GM15510 (cell line): ENCODE data around the gene HIF1A.

Source experiments
- POLR2A ChIP-seq: IDR thresholded peaks from 3 replicates; pipeline ENCODE4 v1.6.1; 2011; ENCODE audit warnings: borderline replicate concordance; ENCODE audit not compliant: insufficient read length; ENCODE audit errors: extremely low read depth

Gene HIF1A

GRCh38 chr14:61718039-61718438, 22.7 kb downstream of the HIF1A start:
- no peak for TF ChIP-seq POLR2A

- TF ChIP-seq POLR2A = no peak
Measured at GRCh38 chr14:61719344-61720293, 24.3 kb downstream of the HIF1A start.

GRCh38 chr14:61720294-61720661, 25.0 kb downstream of the HIF1A start:
- TF ChIP-seq POLR2A = no peak

GRCh38 chr14:61720741-61721140, 25.4 kb downstream of the HIF1A start:
- TF ChIP-seq POLR2A = no peak

- TF ChIP-seq POLR2A = no peak
Measured at GRCh38 chr14:61724133-61724532, 28.8 kb downstream of the HIF1A start.

- no peak for TF ChIP-seq POLR2A
Measured at GRCh38 chr14:61726778-61727658, 31.7 kb downstream of the HIF1A start.

GRCh38 chr14:61730756-61731373, 35.6 kb downstream of the HIF1A start:
- no peak for TF ChIP-seq POLR2A

- TF ChIP-seq POLR2A = no peak
Measured at GRCh38 chr14:61733972-61734371, 38.7 kb downstream of the HIF1A start.

GRCh38 chr14:61736751-61737150, 41.4 kb downstream of the HIF1A start:
- TF ChIP-seq POLR2A = no peak

- no peak for TF ChIP-seq POLR2A
Measured at GRCh38 chr14:61737915-61738314, 42.6 kb downstream of the HIF1A start.

- no peak for TF ChIP-seq POLR2A
Measured at GRCh38 chr14:61739133-61739532, 43.8 kb downstream of the HIF1A start.

GRCh38 chr14:61742371-61742770, 47.1 kb downstream of the HIF1A start:
- no peak for TF ChIP-seq POLR2A

GRCh38 chr14:61744238-61744637, 48.9 kb downstream of the HIF1A start:
- no peak for TF ChIP-seq POLR2A

GRCh38 chr14:61746881-61747280, 51.6 kb downstream of the HIF1A start:
- TF ChIP-seq POLR2A = no peak

- no peak for TF ChIP-seq POLR2A
Measured at GRCh38 chr14:61747342-61747741, 52.0 kb downstream of the HIF1A start.
